Heart left ventricle (tissue), 13 donors: ENCODE results near the gene CALCOCO1.

Source experiments
- POLR2A ChIP-seq, 2 donors: fragments of 450-650 bp; IDR thresholded peaks; one replicate each; pipeline ENCODE4 v1.6.1; 2017; ENCODE audit warnings: antibody characterized with exemption in 2 of 2, mild to moderate bottlenecking in 2 of 2, moderate library complexity in 2 of 2
- TF ChIP-seq, protein P1 (sequence below), 12 donors: fragments of 200-600 bp; sonication (generic) in 4 of 12; IDR thresholded peaks; one replicate each; pipeline versions ENCODE4 v1.5.0 to v1.8.0; 2018 to 2022; ENCODE audit warnings: antibody characterized with exemption in 12 of 12, mild to moderate bottlenecking in 5 of 12
- donor health status: ischemic (EF 13 %, LVEDD 7.1; RV severe dilation, severe dysfunction).
- donor health status: DM: no; HTN: yes; CAD: no.
- donor health status: DM: no; HTN: no; CAD: no.
- donor health status: ischemic (EF 25% LVEDD 6.9; RV normal size, moderate dysfunction).
- donor health status: ischemic (EF 25% LVEDD 5.7; RV mildly dilated, moderate dysfunction).
- donor health status: ischemic (EF 35%, LVEDD 5.7; RV mildly dilated, moderate dysfunction).
- donor health status: nonischemic (EF 11% LVEDD 7.7; RV severe dilation, severe dysfunction).
- donor health status: DM: yes; HTN: yes; CAD: no.
- donor health status: PGD.
- donor health status: ischemic (EF 29% LVEDD 5.4; RV normal size, mild dysfunction).
- donor health status: nonischemic (EF 23%, LVEDD 6.1; RV moderate dilation, normal function).

DNA sequence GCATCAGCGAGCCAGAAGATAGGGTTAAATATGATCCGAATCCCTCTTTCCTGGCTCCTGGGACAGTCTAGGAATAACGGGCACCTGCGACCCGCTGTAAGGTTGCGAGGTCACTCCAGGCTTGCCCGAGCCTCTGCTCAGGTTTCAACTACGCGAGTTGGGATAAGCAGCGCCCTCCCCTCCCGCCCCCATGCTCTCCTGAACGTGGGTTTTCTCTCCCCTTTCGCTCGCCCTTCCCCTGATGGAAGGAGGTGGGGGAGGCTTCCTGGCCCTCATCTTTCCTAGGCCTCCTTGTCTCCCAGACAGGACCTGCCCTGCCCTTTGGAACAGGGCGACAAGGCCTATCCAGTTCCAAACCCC lies 50.6 kb downstream of the CALCOCO1 start:
- TF ChIP-seq, protein P1, sequence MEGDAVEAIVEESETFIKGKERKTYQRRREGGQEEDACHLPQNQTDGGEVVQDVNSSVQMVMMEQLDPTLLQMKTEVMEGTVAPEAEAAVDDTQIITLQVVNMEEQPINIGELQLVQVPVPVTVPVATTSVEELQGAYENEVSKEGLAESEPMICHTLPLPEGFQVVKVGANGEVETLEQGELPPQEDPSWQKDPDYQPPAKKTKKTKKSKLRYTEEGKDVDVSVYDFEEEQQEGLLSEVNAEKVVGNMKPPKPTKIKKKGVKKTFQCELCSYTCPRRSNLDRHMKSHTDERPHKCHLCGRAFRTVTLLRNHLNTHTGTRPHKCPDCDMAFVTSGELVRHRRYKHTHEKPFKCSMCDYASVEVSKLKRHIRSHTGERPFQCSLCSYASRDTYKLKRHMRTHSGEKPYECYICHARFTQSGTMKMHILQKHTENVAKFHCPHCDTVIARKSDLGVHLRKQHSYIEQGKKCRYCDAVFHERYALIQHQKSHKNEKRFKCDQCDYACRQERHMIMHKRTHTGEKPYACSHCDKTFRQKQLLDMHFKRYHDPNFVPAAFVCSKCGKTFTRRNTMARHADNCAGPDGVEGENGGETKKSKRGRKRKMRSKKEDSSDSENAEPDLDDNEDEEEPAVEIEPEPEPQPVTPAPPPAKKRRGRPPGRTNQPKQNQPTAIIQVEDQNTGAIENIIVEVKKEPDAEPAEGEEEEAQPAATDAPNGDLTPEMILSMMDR (IDR thresholded peaks at IDR 0.05): no peak
- TF ChIP-seq POLR2A (IDR thresholded peaks at IDR 0.05): no peak
